DOHH2 (cell line): ENCODE results near the gene ELK3.

Experiments
- EZH2phosphoT487 ChIP-seq: fragments of 200-600 bp; sonication (generic); IDR thresholded peaks from 2 replicates; pipeline ENCODE4 v1.6.1; 2017; ENCODE audit warnings: borderline replicate concordance, mild to moderate bottlenecking, antibody characterized with exemption, low read length, moderate library complexity, mixed read lengths
- TF ChIP-seq, protein P1 (sequence below): fragments of 200-600 bp; sonication (generic); IDR thresholded peaks from one replicate; pipeline ENCODE4 v1.5.1; 2014; ENCODE audit warnings: antibody characterized with exemption, mild to moderate bottlenecking, low read depth, low read length; ENCODE audit not compliant: poor library complexity, severe bottlenecking

DNA sequence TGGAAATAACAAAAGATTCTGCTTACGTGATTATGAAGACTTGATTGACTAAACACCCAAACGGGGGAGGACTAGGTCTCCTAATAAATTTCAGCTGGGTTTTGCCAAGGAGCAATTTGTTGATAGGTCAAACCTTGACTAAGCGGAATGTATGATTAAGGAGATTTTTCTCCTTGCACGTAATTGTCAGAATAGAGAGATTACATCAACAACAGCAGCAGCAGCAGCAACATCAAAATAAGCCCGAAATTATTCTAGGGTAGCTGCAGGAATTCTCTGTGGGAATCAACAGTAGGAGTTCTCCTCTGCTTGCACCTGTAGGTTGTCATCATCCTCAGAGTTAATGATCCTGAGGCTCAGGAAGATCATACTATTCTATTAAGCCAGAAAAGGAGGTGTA is 10.2 kb downstream of the ELK3 start:
- TF ChIP-seq, protein P1, sequence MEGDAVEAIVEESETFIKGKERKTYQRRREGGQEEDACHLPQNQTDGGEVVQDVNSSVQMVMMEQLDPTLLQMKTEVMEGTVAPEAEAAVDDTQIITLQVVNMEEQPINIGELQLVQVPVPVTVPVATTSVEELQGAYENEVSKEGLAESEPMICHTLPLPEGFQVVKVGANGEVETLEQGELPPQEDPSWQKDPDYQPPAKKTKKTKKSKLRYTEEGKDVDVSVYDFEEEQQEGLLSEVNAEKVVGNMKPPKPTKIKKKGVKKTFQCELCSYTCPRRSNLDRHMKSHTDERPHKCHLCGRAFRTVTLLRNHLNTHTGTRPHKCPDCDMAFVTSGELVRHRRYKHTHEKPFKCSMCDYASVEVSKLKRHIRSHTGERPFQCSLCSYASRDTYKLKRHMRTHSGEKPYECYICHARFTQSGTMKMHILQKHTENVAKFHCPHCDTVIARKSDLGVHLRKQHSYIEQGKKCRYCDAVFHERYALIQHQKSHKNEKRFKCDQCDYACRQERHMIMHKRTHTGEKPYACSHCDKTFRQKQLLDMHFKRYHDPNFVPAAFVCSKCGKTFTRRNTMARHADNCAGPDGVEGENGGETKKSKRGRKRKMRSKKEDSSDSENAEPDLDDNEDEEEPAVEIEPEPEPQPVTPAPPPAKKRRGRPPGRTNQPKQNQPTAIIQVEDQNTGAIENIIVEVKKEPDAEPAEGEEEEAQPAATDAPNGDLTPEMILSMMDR = no peak
- no peak for TF ChIP-seq EZH2phosphoT487
